ENCODE data around the gene MBD3L3. TPM values are rescaled to one million over a fixed set of nuclear protein-coding genes. Genes with fewer than 3 reads are reported as not detected.
"Not testable (repeated sequence)": the region's sequence is repeated elsewhere in the genome, so short reads cannot be mapped to it uniquely, and the experiment has no call there.

Gene MBD3L3
- total RNA-seq, 1 donor, result not detected

DNA sequence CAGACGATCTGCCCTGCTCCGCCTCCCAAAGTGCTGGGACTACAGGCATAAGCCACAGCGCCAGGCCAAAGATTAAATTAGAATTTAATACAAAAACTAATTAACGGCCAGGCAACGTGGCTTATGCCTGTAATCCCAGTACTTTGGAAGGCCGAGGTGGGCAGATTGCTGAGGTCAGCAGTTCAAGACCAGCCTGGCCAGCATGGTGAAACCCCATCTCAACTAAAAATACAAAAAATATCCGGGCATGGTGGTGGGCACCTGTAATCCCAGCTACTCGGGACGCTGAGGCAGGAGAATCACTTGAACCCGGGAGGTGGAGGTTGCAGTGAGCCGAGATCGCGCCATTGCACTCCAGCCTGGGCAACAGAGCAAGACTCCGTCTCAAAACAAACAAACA, 2.8 kb downstream of the MBD3L3 start:
- H3K4me1 ChIP-seq (ENCODE audit: insufficient read depth, low read length); H3K79me2 ChIP-seq (ENCODE audit: insufficient read depth, low read length); H4K20me1 ChIP-seq (ENCODE audit: insufficient read depth, low read length); H3K9me3 ChIP-seq (ENCODE audit: low read depth, low read length); H3K27ac ChIP-seq (ENCODE audit: low read depth, low read length); H3K27me3 ChIP-seq (ENCODE audit: insufficient read depth, low read length); DNase-seq (ENCODE audit: insufficient read length, low spot score, missing footprints); H3K4me3 ChIP-seq (ENCODE audit: insufficient read depth, low read length); H2AFZ ChIP-seq (ENCODE audit: low read length); H3K4me2 ChIP-seq (ENCODE audit: insufficient read depth, low read length); H3K36me3 ChIP-seq (ENCODE audit: insufficient read depth, low read length): not testable (repeated sequence)

DNA sequence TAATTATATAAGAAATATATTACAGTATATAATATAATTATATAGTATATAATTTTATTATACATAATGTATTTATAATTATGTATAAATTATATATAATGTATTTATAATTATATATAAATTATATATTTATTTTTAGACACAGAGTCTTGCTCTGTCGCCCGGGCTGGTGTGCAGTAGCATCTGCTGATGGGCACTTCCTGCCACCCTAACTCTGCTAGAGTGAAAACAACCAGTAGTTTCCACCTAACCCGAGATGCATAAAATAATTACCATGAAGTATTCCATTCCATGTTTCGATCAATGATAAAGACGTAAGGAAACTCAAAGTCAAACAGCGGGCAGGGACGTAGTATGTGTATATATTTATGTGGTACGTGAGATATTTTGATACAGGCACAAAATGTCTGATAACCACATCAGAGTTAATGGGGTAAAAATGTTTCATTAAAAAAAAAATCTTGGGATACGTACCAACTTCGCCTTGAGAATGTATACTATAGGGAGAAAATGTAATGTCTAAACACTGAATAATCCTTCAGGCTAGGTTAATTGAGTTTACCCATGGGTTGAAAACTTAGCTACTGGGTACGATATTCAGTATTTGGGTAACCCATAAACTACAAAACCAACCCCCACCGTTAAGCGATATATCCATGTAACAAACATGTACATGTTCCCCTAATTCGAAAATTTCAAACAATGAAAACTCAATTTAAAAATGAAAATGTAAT, 3.7 kb downstream of the MBD3L3 start:
- not testable (repeated sequence) for H3K79me2 ChIP-seq (ENCODE audit: insufficient read depth, low read length); H3K4me1 ChIP-seq (ENCODE audit: insufficient read depth, low read length); H4K20me1 ChIP-seq (ENCODE audit: insufficient read depth, low read length); H3K4me2 ChIP-seq (ENCODE audit: insufficient read depth, low read length); H3K27me3 ChIP-seq (ENCODE audit: insufficient read depth, low read length); H2AFZ ChIP-seq (ENCODE audit: low read length); DNase-seq (ENCODE audit: insufficient read length, low spot score, missing footprints); H3K27ac ChIP-seq (ENCODE audit: low read depth, low read length); H3K36me3 ChIP-seq (ENCODE audit: insufficient read depth, low read length); H3K4me3 ChIP-seq (ENCODE audit: insufficient read depth, low read length); H3K9me3 ChIP-seq (ENCODE audit: low read depth, low read length)

DNA sequence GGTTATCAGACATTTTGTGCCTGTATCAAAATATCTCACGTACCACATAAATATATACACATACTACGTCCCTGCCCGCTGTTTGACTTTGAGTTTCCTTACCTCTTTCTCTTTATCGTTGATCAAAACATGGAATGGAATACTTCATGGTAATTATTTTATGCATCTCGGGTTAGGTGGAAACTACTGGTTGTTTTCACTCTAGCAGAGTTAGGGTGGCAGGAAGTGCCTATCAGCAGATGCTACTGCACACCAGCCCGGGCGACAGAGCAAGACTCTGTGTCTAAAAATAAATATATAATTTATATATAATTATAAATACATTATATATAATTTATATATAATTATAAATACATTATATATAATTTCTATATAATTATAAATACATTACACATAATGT, 5.6 kb downstream of the MBD3L3 start:
- not testable (repeated sequence) for H3K4me2 ChIP-seq (ENCODE audit: insufficient read depth, low read length); H3K4me1 ChIP-seq (ENCODE audit: insufficient read depth, low read length); H3K27me3 ChIP-seq (ENCODE audit: insufficient read depth, low read length); H3K27ac ChIP-seq (ENCODE audit: low read depth, low read length); H2AFZ ChIP-seq (ENCODE audit: low read length); H3K4me3 ChIP-seq (ENCODE audit: insufficient read depth, low read length); H3K79me2 ChIP-seq (ENCODE audit: insufficient read depth, low read length); H3K36me3 ChIP-seq (ENCODE audit: insufficient read depth, low read length); DNase-seq (ENCODE audit: insufficient read length, low spot score, missing footprints); H3K9me3 ChIP-seq (ENCODE audit: low read depth, low read length); H4K20me1 ChIP-seq (ENCODE audit: insufficient read depth, low read length)

DNA sequence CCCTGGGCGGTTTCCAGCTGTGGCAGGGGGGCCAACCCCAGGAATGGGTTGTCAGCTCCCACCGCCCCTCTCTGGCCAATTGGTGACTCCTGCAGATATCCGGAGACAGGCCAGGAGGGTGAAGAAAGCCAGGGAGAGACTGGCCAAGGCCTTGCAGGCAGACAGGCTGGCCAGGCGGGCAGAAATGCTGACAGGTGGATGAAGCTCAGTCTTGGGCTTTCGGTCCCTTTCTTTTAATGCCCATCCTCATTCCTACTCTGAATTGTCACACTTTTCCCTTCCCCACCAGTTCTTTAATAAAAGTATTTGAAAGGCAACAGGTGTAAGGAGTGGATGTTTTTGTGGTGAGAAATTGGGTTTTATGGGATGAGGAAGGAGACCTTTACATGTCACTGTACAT, 7.1 kb downstream of the MBD3L3 start:
- not testable (repeated sequence) for H3K27me3 ChIP-seq (ENCODE audit: insufficient read depth, low read length); H3K4me3 ChIP-seq (ENCODE audit: insufficient read depth, low read length); H3K79me2 ChIP-seq (ENCODE audit: insufficient read depth, low read length); H4K20me1 ChIP-seq (ENCODE audit: insufficient read depth, low read length); H3K36me3 ChIP-seq (ENCODE audit: insufficient read depth, low read length); DNase-seq (ENCODE audit: insufficient read length, low spot score, missing footprints); H2AFZ ChIP-seq (ENCODE audit: low read length); H3K4me2 ChIP-seq (ENCODE audit: insufficient read depth, low read length); H3K9me3 ChIP-seq (ENCODE audit: low read depth, low read length); H3K4me1 ChIP-seq (ENCODE audit: insufficient read depth, low read length); H3K27ac ChIP-seq (ENCODE audit: low read depth, low read length)

DNA sequence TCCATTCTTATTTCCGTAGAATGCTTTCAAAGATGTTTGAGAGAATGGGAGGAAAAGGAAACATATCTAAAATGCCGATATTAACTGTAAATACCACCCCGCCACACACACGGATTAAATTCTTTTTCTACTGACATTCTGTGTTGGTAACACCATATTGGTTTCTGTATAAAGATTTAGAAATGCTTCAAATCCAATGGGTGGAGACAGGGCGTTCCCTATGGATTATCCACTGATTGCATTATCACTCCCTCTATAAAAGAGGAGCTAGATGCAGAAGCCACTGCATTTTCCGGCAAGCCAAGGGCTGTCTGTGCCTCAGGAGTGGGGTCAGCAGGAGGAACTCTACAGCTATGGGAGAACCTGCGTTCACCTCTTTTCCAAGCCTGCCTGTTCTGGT, 9.5 kb downstream of the MBD3L3 start, which contains the start of gene MBD3L2:
Gene MBD3L2 (plus strand): TSS at position 301 of the 400 bp plus-strand sequence. CDS start 53 bp downstream, at position 354.
- not testable (repeated sequence) for H3K4me3 ChIP-seq (ENCODE audit: insufficient read depth, low read length); H3K4me2 ChIP-seq (ENCODE audit: insufficient read depth, low read length); H3K9me3 ChIP-seq (ENCODE audit: low read depth, low read length); H4K20me1 ChIP-seq (ENCODE audit: insufficient read depth, low read length); H3K27me3 ChIP-seq (ENCODE audit: insufficient read depth, low read length); H3K36me3 ChIP-seq (ENCODE audit: insufficient read depth, low read length); DNase-seq (ENCODE audit: insufficient read length, low spot score, missing footprints); H2AFZ ChIP-seq (ENCODE audit: low read length); H3K4me1 ChIP-seq (ENCODE audit: insufficient read depth, low read length); H3K79me2 ChIP-seq (ENCODE audit: insufficient read depth, low read length); H3K27ac ChIP-seq (ENCODE audit: low read depth, low read length)

DNA sequence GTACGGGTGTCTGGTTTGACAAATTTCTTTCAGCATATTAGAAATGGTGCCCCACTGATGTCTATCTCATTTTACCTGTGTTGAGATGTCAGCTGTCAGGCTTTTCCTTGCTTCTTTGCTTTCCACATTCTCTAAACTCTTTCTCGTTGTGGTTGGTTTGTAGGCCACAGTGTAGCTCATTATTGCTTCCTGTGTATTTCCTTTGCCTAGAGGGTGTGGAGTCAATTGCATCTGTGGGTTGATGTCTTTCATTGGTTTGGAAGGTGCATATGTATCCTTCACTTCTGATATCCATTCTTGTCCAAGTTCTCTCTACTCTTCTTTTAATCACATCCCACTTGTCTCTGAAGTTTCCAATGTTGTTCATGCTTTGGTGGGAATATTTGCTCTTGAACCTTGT, 16.9 kb downstream of the MBD3L3 start:
- H3K36me3 ChIP-seq (ENCODE audit: insufficient read depth, low read length); H3K4me3 ChIP-seq (ENCODE audit: insufficient read depth, low read length); H4K20me1 ChIP-seq (ENCODE audit: insufficient read depth, low read length); H3K4me2 ChIP-seq (ENCODE audit: insufficient read depth, low read length); H3K27ac ChIP-seq (ENCODE audit: low read depth, low read length); H3K27me3 ChIP-seq (ENCODE audit: insufficient read depth, low read length); H3K9me3 ChIP-seq (ENCODE audit: low read depth, low read length); H3K4me1 ChIP-seq (ENCODE audit: insufficient read depth, low read length); DNase-seq (ENCODE audit: insufficient read length, low spot score, missing footprints); H3K79me2 ChIP-seq (ENCODE audit: insufficient read depth, low read length); H2AFZ ChIP-seq (ENCODE audit: low read length): not testable (repeated sequence)

DNA sequence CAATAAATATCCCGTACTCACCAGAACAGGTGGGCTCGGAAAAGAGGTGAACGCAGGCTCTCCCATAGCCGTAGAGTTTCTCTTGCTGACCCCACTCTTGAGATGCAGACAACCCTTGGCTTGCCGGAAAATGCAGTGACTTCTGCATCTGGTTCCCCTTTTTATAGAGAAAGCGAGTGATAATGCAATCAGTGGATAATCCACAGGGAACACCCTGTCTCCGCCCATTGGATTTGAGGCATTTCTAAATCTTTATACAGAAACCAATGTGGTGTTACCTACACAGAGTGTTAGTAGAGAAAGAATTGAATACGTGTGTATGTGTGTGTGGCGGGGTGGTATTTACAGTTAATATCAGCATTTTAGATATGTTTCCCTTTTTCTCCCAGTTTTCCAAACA, 18.4 kb downstream of the MBD3L3 start, which contains the start of gene MBD3L4:
Gene MBD3L4 (minus strand): TSS at position 101 of the 400 bp plus-strand sequence. CDS start 35 bp downstream, at position 66.
- not testable (repeated sequence) for H3K36me3 ChIP-seq (ENCODE audit: insufficient read depth, low read length); H3K79me2 ChIP-seq (ENCODE audit: insufficient read depth, low read length); H3K27ac ChIP-seq (ENCODE audit: low read depth, low read length); H3K4me2 ChIP-seq (ENCODE audit: insufficient read depth, low read length); H4K20me1 ChIP-seq (ENCODE audit: insufficient read depth, low read length); DNase-seq (ENCODE audit: insufficient read length, low spot score, missing footprints); H3K27me3 ChIP-seq (ENCODE audit: insufficient read depth, low read length); H3K9me3 ChIP-seq (ENCODE audit: low read depth, low read length); H2AFZ ChIP-seq (ENCODE audit: low read length); H3K4me1 ChIP-seq (ENCODE audit: insufficient read depth, low read length); H3K4me3 ChIP-seq (ENCODE audit: insufficient read depth, low read length)

DNA sequence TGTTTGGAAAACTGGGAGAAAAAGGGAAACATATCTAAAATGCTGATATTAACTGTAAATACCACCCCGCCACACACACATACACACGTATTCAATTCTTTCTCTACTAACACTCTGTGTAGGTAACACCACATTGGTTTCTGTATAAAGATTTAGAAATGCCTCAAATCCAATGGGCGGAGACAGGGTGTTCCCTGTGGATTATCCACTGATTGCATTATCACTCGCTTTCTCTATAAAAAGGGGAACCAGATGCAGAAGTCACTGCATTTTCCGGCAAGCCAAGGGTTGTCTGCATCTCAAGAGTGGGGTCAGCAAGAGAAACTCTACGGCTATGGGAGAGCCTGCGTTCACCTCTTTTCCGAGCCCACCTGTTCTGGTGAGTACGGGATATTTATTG, 28.2 kb downstream of the MBD3L3 start, which contains the start of gene MBD3L5:
Gene MBD3L5 (plus strand): TSS at position 301 of the 400 bp plus-strand sequence. CDS start 34 bp downstream, at position 335.
- not testable (repeated sequence) for DNase-seq (ENCODE audit: insufficient read length, low spot score, missing footprints); H3K36me3 ChIP-seq (ENCODE audit: insufficient read depth, low read length); H3K4me1 ChIP-seq (ENCODE audit: insufficient read depth, low read length); H4K20me1 ChIP-seq (ENCODE audit: insufficient read depth, low read length); H2AFZ ChIP-seq (ENCODE audit: low read length); H3K4me3 ChIP-seq (ENCODE audit: insufficient read depth, low read length); H3K27me3 ChIP-seq (ENCODE audit: insufficient read depth, low read length); H3K9me3 ChIP-seq (ENCODE audit: low read depth, low read length); H3K79me2 ChIP-seq (ENCODE audit: insufficient read depth, low read length); H3K27ac ChIP-seq (ENCODE audit: low read depth, low read length); H3K4me2 ChIP-seq (ENCODE audit: insufficient read depth, low read length)

DNA sequence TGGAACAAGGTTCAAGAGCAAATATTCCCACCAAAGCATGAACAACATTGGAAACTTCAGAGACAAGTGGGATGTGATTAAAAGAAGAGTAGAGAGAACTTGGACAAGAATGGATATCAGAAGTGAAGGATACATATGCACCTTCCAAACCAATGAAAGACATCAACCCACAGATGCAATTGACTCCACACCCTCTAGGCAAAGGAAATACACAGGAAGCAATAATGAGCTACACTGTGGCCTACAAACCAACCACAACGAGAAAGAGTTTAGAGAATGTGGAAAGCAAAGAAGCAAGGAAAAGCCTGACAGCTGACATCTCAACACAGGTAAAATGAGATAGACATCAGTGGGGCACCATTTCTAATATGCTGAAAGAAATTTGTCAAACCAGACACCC, 29.7 kb downstream of the MBD3L3 start:
- not testable (repeated sequence) for H3K79me2 ChIP-seq (ENCODE audit: insufficient read depth, low read length); DNase-seq (ENCODE audit: insufficient read length, low spot score, missing footprints); H3K4me2 ChIP-seq (ENCODE audit: insufficient read depth, low read length); H3K9me3 ChIP-seq (ENCODE audit: low read depth, low read length); H3K4me3 ChIP-seq (ENCODE audit: insufficient read depth, low read length); H3K4me1 ChIP-seq (ENCODE audit: insufficient read depth, low read length); H4K20me1 ChIP-seq (ENCODE audit: insufficient read depth, low read length); H2AFZ ChIP-seq (ENCODE audit: low read length); H3K27me3 ChIP-seq (ENCODE audit: insufficient read depth, low read length); H3K27ac ChIP-seq (ENCODE audit: low read depth, low read length); H3K36me3 ChIP-seq (ENCODE audit: insufficient read depth, low read length)
